GM12874 (cell line): Measurements from ENCODE around the gene PYGB.

ENCODE experiments used
- TF ChIP-seq, protein P1 (sequence below): IDR thresholded peaks from 2 replicates; pipeline ENCODE4 v1.5.1; 2011; ENCODE audit warnings: low read depth, mild to moderate bottlenecking, control low read depth, low read length, moderate library complexity; ENCODE audit not compliant: insufficient read depth

PYGB gene

GRCh38 chr20:25319241-25320034 is 71.6 kb downstream of the PYGB start:
- TF ChIP-seq, protein P1, sequence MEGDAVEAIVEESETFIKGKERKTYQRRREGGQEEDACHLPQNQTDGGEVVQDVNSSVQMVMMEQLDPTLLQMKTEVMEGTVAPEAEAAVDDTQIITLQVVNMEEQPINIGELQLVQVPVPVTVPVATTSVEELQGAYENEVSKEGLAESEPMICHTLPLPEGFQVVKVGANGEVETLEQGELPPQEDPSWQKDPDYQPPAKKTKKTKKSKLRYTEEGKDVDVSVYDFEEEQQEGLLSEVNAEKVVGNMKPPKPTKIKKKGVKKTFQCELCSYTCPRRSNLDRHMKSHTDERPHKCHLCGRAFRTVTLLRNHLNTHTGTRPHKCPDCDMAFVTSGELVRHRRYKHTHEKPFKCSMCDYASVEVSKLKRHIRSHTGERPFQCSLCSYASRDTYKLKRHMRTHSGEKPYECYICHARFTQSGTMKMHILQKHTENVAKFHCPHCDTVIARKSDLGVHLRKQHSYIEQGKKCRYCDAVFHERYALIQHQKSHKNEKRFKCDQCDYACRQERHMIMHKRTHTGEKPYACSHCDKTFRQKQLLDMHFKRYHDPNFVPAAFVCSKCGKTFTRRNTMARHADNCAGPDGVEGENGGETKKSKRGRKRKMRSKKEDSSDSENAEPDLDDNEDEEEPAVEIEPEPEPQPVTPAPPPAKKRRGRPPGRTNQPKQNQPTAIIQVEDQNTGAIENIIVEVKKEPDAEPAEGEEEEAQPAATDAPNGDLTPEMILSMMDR = 0 out of 2 replicates have a peak, but pooled peaks have one; percentile 10

DNA sequence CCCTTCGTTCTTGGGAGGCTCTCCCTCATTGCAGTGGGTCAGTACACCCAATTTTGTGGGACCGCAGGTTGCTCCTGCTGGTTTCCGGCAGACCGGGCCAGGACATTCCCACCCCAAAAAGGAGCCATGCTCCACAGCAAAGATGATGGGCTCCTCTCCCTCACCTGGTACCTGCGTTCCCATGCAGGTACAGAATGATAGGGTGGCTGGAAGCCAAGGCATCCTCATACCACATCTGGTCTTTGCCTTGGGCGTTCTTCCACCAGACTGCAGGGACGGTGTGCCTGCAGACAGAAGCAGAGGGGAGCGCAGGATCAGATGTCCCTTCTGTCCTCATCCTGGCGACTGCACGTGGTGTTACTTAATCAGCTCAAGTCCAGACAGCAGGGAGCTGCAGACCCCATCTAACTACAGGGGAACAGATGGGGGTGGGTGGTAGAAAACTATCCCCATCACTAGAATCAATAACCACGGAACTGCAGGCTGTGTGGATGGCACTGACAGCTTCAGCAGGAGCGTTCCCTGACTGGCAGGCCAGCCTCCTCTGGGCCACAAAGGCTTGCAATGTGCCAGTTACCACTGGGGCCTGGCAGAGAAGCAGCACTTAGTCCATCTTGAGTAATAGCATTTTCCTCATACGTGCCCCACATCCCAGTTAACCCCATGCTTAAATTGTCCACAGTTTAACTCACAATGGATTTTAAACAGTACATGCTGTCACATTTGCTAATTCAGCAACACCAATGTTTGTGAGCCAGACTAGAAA is 72.3 kb downstream of the PYGB start:
- TF ChIP-seq, protein P1 = no peak

- TF ChIP-seq, protein P1 = no peak
Measured at GRCh38 chr20:25321262-25321831, 73.5 kb downstream of the PYGB start.

GRCh38 chr20:25321991-25322390 is 74.1 kb downstream of the PYGB start:
- TF ChIP-seq, protein P1 = no peak

DNA sequence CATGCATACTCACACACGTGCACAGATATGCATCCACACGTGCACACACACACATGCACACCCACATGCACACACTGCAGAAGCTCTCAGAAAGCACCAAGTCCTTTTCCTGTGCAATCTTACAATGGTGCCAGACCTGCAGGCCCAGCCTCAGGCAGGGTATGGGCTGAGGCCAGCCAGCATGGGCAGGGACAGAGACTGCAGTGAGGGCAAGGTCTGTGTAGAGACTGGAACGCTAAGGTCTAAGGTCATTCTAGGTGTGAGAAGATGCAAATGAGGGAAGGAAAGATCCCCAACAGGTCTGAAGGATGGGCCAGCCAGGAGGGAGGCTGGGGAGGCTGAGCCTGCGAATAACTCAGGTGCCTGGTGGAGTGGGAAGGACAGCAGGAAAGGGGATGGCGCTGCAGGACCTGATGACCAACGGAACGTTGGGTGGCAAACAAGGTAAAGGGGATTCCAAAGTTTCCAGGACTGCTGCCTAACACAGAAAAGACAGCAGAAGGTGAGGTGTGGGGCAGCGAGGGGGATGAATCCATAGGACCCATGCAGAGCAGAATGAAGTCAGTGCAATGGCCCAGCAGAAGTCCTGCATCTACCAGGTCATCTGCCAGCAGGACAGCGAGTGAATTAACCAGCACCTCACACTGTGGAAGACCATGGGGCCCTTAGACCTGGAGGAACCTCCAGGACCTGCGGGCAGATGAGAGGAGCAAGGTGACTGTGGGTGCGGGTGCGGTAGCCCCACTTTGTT is 75.8 kb downstream of the PYGB start:
- TF ChIP-seq, protein P1 = no peak

- TF ChIP-seq, protein P1 = no peak
Measured at GRCh38 chr20:25324412-25324811, 76.5 kb downstream of the PYGB start.
